ENCODE results near the gene PIPOX.

The PIPOX gene

DNA sequence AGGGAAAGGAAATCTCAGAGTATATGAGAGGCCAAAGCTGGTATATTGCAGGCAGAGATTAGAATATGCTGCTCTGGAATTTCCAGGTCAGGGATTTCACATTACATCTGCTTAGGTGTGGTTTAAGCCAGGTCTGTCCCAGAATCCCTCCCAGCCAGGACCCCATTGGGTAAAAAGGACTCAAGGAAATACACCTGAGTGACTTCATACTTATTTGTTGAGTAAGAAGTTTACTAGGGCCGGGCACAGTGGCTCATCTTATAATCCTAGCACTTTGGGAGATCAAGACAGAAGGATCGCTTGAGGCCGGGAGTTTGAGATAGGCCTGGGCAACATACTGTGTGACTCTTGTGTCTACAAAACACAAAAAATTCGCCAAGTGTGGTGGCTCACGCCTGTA is 7.2 kb downstream of the PIPOX start:
- H3K36me3 ChIP-seq = no peaks in the 10 kb centered on the region
- H3K27me3 ChIP-seq = no peaks in the 10 kb centered on the region
- H3K4me1 ChIP-seq = no peaks in the 10 kb centered on the region
- H3K9me3 ChIP-seq = no peaks in the 10 kb centered on the region
- H3K27ac ChIP-seq = no peak overlapping the region
- no peak overlapping the region for H3K4me3 ChIP-seq
- TF ChIP-seq CTCF (IDR thresholded peaks at IDR 0.05) = no peak
- DNase-seq = no peak
- intact Hi-C loops (cut with DNase I; ENCODE audit: low total_unique reads) = loop anchor here (10.0 kb wide), 1 partner anchor 55 kb away; no protein-coding TSS in a partner anchor

- TF ChIP-seq CTCF (IDR thresholded peaks at IDR 0.05) = no peak
- H3K9me3 ChIP-seq = no peaks in the 10 kb centered on the region
- H3K4me3 ChIP-seq = no peak overlapping the region
- intact Hi-C loops (cut with DNase I; ENCODE audit: low total_unique reads) = loop anchor here (10.0 kb wide), 1 partner anchor 56 kb away; no protein-coding TSS in a partner anchor
- H3K27me3 ChIP-seq = no peaks in the 10 kb centered on the region
- H3K27ac ChIP-seq = no peak overlapping the region
- H3K4me1 ChIP-seq = no peaks in the 10 kb centered on the region
- H3K36me3 ChIP-seq = no peaks in the 10 kb centered on the region
- DNase-seq = no peak
Measured at GRCh38 chr17:29051194-29051593, 8.3 kb downstream of the PIPOX start.

- H3K9me3 ChIP-seq = no peaks in the 10 kb centered on the region
- DNase-seq = no peak
- H3K27ac ChIP-seq = no peak overlapping the region
- no peaks in the 10 kb centered on the region for H3K27me3 ChIP-seq
- no peaks in the 10 kb centered on the region for H3K4me1 ChIP-seq
- no peak for TF ChIP-seq CTCF (IDR thresholded peaks at IDR 0.05)
- H3K4me3 ChIP-seq = no peak overlapping the region
- H3K36me3 ChIP-seq = no peaks in the 10 kb centered on the region
- intact Hi-C loops (cut with DNase I; ENCODE audit: low total_unique reads) = loop anchor here (10.0 kb wide), 1 partner anchor 57 kb away; no protein-coding TSS in a partner anchor
Measured at GRCh38 chr17:29051731-29052130, 8.8 kb downstream of the PIPOX start.

- H3K4me3 ChIP-seq = no peak overlapping the region
- no peaks in the 10 kb centered on the region for H3K27me3 ChIP-seq
- no peaks in the 10 kb centered on the region for H3K36me3 ChIP-seq
- no peak for TF ChIP-seq CTCF (IDR thresholded peaks at IDR 0.05)
- H3K27ac ChIP-seq = no peak overlapping the region
- intact Hi-C loops (cut with DNase I; ENCODE audit: low total_unique reads) = loop anchor here (10.0 kb wide), 1 partner anchor 60 kb away; no protein-coding TSS in a partner anchor
- DNase-seq = no peak
- no peaks in the 10 kb centered on the region for H3K4me1 ChIP-seq
- no peaks in the 10 kb centered on the region for H3K9me3 ChIP-seq
Measured at GRCh38 chr17:29054835-29055234, 11.9 kb downstream of the PIPOX start.

- intact Hi-C loops (cut with DNase I; ENCODE audit: low total_unique reads) = loop anchor here (10.0 kb wide), 1 partner anchor 63 kb away; no protein-coding TSS in a partner anchor
- Histone ChIP-seq H3K9me3 (no peaks in the 10 kb centered on the region), H3K36me3 (no peaks in the 10 kb centered on the region), H3K4me1 (peaks cover 0 to 10% (median 0%) of the 10 kb centered on the region in 4 donors), H3K27ac (no peak overlapping the region), H3K27me3 (no peaks in the 10 kb centered on the region), H3K4me3 (no peak overlapping the region)
- TF ChIP-seq CTCF (IDR thresholded peaks at IDR 0.05) = no peak
- no peak for DNase-seq
Measured at GRCh38 chr17:29057361-29057760, 14.4 kb downstream of the PIPOX start.

DNA sequence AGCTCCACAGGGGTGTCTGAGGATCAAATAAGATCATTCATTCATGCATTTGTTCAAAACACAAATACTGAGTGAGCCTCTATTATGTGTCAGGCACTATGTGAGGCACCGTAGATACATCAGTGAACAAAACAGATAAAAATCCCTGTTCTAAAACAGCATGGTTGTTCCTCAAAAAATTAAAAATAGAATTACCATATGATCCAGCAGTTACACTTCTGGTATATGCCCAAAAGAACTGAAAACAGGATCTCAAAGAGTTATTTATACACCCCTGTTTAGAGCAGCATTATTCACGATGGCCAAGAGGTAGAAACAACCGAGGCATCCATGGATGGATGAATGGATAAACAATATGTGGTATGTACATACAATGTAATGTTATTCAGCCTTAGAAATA is 15.4 kb downstream of the PIPOX start:
- H3K9me3 ChIP-seq = no peaks in the 10 kb centered on the region
- no peak for TF ChIP-seq CTCF (IDR thresholded peaks at IDR 0.05)
- intact Hi-C loops (cut with DNase I; ENCODE audit: low total_unique reads) = loop anchor here (10.0 kb wide), 1 partner anchor 64 kb away; no protein-coding TSS in a partner anchor
- H3K4me1 ChIP-seq = peaks cover 0 to 10% (median 0%) of the 10 kb centered on the region in 4 donors
- no peak overlapping the region for H3K4me3 ChIP-seq
- no peak overlapping the region for H3K27ac ChIP-seq
- no peaks in the 10 kb centered on the region for H3K36me3 ChIP-seq
- DNase-seq = no peak
- H3K27me3 ChIP-seq = peaks cover 0 to 4% of the 10 kb centered on the region in 2 donors
